K562 (cell line): ENCODE measurements around the gene TBL2. TPM values are rescaled to one million over a fixed set of nuclear protein-coding genes. Genes with fewer than 3 reads are reported as not detected.

ENCODE experiments used
- ARID2 ChIP-seq: fragments of 450-650 bp; IDR thresholded peaks from 2 replicates; pipeline ENCODE4 v1.6.1; 2017; ENCODE audit warnings: antibody characterized with exemption, mild to moderate bottlenecking
- BRF1 ChIP-seq: IDR thresholded peaks from 3 replicates; pipeline ENCODE4 v1.6.1; 2011; ENCODE audit warnings: borderline replicate concordance, mild to moderate bottlenecking; ENCODE audit not compliant: insufficient read length; ENCODE audit errors: extremely low read depth
- CGGBP1 ChIP-seq: fragments of 250-450 bp; sonication (Bioruptor Pico); IDR thresholded peaks from 2 replicates; pipeline ENCODE4 v1.9.0; 2021; ENCODE audit warnings: mild to moderate bottlenecking
- EP400 ChIP-seq: fragments of 450-650 bp; IDR thresholded peaks from 2 replicates; pipeline ENCODE4 v1.6.1; 2017; ENCODE audit warnings: antibody characterized with exemption, mild to moderate bottlenecking, moderate library complexity
- FOXJ3 ChIP-seq: sonication (generic); formaldehyde crosslinking; IDR thresholded peaks from 2 replicates; pipeline ENCODE4 v1.4.0; 2020; ENCODE audit warnings: mild to moderate bottlenecking, missing genetic modification reagents
- FOXK2 ChIP-seq, 2 experiments: fragments of 450-650 bp; IDR thresholded peaks in 1 of 2; conservative IDR thresholded peaks in 1 of 2; 2 replicates each; pipeline ENCODE4 v1.6.1; 2016; ENCODE audit warnings: low read depth in 2 of 2, mild to moderate bottlenecking in 1 of 2
- FOXO4 ChIP-seq: fragments of 450-650 bp; formaldehyde crosslinking; IDR thresholded peaks from 2 replicates; pipeline ENCODE4 v1.4.0; 2020; ENCODE audit warnings: mild to moderate bottlenecking, moderate library complexity
- GATA2 ChIP-seq: sonication (generic); formaldehyde crosslinking; IDR thresholded peaks from 2 replicates; pipeline ENCODE4 v1.4.0; 2020; ENCODE audit warnings: mild to moderate bottlenecking, missing genetic modification reagents
- GTF2B ChIP-seq: IDR thresholded peaks from 2 replicates; pipeline ENCODE4 v1.6.1; 2011; ENCODE audit not compliant: insufficient read length; ENCODE audit errors: extremely low read depth
- MXD1 ChIP-seq: fragments of 250-450 bp; sonication (Bioruptor Pico); IDR thresholded peaks from 2 replicates; pipeline ENCODE4 v1.8.0; 2021; ENCODE audit warnings: borderline replicate concordance, mild to moderate bottlenecking, moderate library complexity; ENCODE audit not compliant: poor library complexity, severe bottlenecking
- NR4A1 ChIP-seq, 2 experiments: fragments of 250-450 bp in 1 of 2; fragments of 450-650 bp in 1 of 2; sonication (Bioruptor Pico) in 1 of 2; IDR thresholded peaks; 2 replicates each; pipeline versions ENCODE4 v1.4.0 to v1.6.1; 2016 to 2020; ENCODE audit warnings: mild to moderate bottlenecking in 2 of 2, missing compliant biosample characterization in 1 of 2, missing genetic modification characterization in 1 of 2, moderate library complexity in 1 of 2
- POU5F1 ChIP-seq: fragments of 150-350 bp; IDR thresholded peaks from 2 replicates; pipeline ENCODE4 v1.6.1; 2014; ENCODE audit warnings: borderline replicate concordance, low read length, low read depth, mild to moderate bottlenecking; ENCODE audit not compliant: partially characterized antibody
- PYGO2 ChIP-seq: fragments of 450-650 bp; IDR thresholded peaks from 2 replicates; pipeline ENCODE4 v1.6.1; 2016; ENCODE audit warnings: mild to moderate bottlenecking, missing genetic modification characterization, moderate library complexity, missing compliant biosample characterization
- RBM15 ChIP-seq: fragments of 200-400 bp; formaldehyde crosslinking; IDR thresholded peaks from 2 replicates; pipeline ENCODE4 v1.6.1; 2018; ENCODE audit warnings: mild to moderate bottlenecking, low read length, moderate library complexity; ENCODE audit not compliant: insufficient read depth
- SIN3B ChIP-seq: fragments of 450-650 bp; IDR thresholded peaks from 2 replicates; pipeline ENCODE4 v1.6.1; 2017; ENCODE audit warnings: low read depth, mild to moderate bottlenecking, moderate library complexity
- YBX1 ChIP-seq: fragments of 450-650 bp; IDR thresholded peaks from 2 replicates; pipeline ENCODE4 v1.7.1; 2016; ENCODE audit warnings: mild to moderate bottlenecking
- ZBTB9 ChIP-seq: fragments of 450-650 bp; formaldehyde crosslinking; IDR thresholded peaks from 2 replicates; pipeline ENCODE4 v1.4.0; 2020; ENCODE audit warnings: mild to moderate bottlenecking, moderate library complexity
- ZNF174 ChIP-seq: fragments of 250-450 bp; sonication (Bioruptor Pico); IDR thresholded peaks from 2 replicates; pipeline ENCODE4 v1.4.0; 2020; ENCODE audit warnings: mild to moderate bottlenecking
- ZNF282 ChIP-seq: sonication (generic); formaldehyde crosslinking; IDR thresholded peaks from 2 replicates; pipeline ENCODE4 v1.8.1; 2023; ENCODE audit warnings: missing genetic modification reagents
- ZNF311 ChIP-seq: fragments of 250-450 bp; sonication (Bioruptor Pico); IDR thresholded peaks from 2 replicates; pipeline ENCODE4 v1.4.0; 2020; ENCODE audit warnings: mild to moderate bottlenecking, moderate library complexity
- ZNF445 ChIP-seq: fragments of 250-450 bp; sonication (Bioruptor Pico); IDR thresholded peaks from 2 replicates; pipeline ENCODE4 v1.4.0; 2020; ENCODE audit warnings: low read depth, mild to moderate bottlenecking, moderate library complexity
- ZNF586 ChIP-seq: fragments of 450-650 bp; formaldehyde crosslinking; conservative IDR thresholded peaks from 2 replicates; pipeline ENCODE4 v1.4.0; 2020; ENCODE audit warnings: mild to moderate bottlenecking, moderate library complexity
- polyA plus RNA-seq, 8 experiments: library from polyadenylated mRNA; depleted of rRNA in 4 of 8; stranded (reverse) in 5 of 8; unstranded in 3 of 8; fragments of >200 nt; fragmentation: Nextera tagmentation in 2 of 8; fragmentation: Illumina TruSeq in 1 of 8; extraction: Ambion mirVana in 2 of 8; extraction: Trizol in 1 of 8; gene quantifications; 2 replicates each; pipeline versions ENCODE4 v1.2.1 to v1.2.3, GENCODE V29; 2011 to 2014; ENCODE audit warnings: inconsistent platforms in 1 of 8, missing spikeins in 1 of 8
- total RNA-seq, 7 experiments: library from RNA; depleted of rRNA in 6 of 7; stranded (reverse); fragments of >200 nt in 6 of 7; fragmentation: Illumina TruSeq in 2 of 7; extraction: Trizol in 2 of 7; gene quantifications; 2 replicates each; pipeline versions ENCODE4 v1.2.1 to v1.2.3, GENCODE V29; 2011 to 2021; ENCODE audit warnings: low replicate concordance in 1 of 7

The TBL2 gene
- total and polyA plus RNA-seq, 9 of the 15 experiments (the other 6 are each of a cell fraction or from before 2014, with no cell fraction given): 2.5 to 123 (median 49.2) TPM

- TF ChIP-seq ARID2 (no peak), FOXO4 (CRISPR knock-in tag) (no peak), POU5F1 (no peak), ZNF586 (no peak), FOXJ3 (CRISPR knock-in tag) (no peak), FOXK2 (conservative IDR thresholded peaks at IDR 0.05 in 1 of 2, IDR thresholded peaks at IDR 0.05 in 1 of 2; ENCODE audit: low read depth in 2 of 2) (no peak), NR4A1 (CRISPR knock-in tag; IDR thresholded peaks at IDR 0.05) (no peak), NR4A1 (tag; IDR thresholded peaks at IDR 0.05) (no peak), ZNF445 (CRISPR knock-in tag) (no peak), BRF1 (no peak), ZNF311 (CRISPR knock-in tag) (0 out of 2 replicates have a peak, but pooled peaks have one; percentile 39), SIN3B (peak; percentile 69), CGGBP1 (CRISPR knock-in tag) (no peak), MXD1 (CRISPR knock-in tag) (peak; percentile 33), YBX1 (no peak), EP400 (peak; percentile 91; the same call in 1 of the 2 replicates), ZNF174 (CRISPR knock-in tag) (peak; percentile 84; the same call in 1 of the 2 replicates), GATA2 (CRISPR knock-in tag) (no peak), ZBTB9 (CRISPR knock-in tag) (peak; percentile 78; the same call in 1 of the 2 replicates), PYGO2 (tag) (no peak), GTF2B (peak; percentile 29), ZNF282 (no peak), RBM15 (no peak)
Measured at GRCh38 chr7:73578342-73579128, at the start of gene TBL2 (continued).
